Raji (cell line): ENCODE data around the gene SDK2.

Experiments used
- POLR2A ChIP-seq: IDR thresholded peaks from 2 replicates; pipeline ENCODE4 v1.6.1; 2011; ENCODE audit warnings: low read depth, low read length, control low read depth; ENCODE audit not compliant: insufficient read depth

The SDK2 gene

DNA sequence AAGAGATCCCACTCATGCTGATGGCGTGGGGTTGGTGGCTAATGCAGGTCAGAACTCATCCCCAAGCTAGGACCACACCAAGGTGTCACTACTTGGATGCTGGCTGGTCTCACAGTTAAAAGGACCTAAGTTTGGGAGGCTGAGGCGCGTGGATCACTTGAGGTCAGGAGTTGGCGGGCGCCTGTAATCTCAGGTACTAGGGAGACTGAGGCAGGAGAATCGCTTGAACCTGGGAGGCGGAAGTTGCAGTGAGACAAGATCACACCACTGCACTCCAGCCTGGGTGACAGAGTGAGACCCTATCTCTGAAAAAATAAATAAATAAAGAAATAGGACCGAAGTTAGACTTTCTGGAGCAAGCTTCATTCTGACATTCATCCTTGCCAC is 325.8 kb downstream of the SDK2 start:
- no peak for TF ChIP-seq POLR2A

DNA sequence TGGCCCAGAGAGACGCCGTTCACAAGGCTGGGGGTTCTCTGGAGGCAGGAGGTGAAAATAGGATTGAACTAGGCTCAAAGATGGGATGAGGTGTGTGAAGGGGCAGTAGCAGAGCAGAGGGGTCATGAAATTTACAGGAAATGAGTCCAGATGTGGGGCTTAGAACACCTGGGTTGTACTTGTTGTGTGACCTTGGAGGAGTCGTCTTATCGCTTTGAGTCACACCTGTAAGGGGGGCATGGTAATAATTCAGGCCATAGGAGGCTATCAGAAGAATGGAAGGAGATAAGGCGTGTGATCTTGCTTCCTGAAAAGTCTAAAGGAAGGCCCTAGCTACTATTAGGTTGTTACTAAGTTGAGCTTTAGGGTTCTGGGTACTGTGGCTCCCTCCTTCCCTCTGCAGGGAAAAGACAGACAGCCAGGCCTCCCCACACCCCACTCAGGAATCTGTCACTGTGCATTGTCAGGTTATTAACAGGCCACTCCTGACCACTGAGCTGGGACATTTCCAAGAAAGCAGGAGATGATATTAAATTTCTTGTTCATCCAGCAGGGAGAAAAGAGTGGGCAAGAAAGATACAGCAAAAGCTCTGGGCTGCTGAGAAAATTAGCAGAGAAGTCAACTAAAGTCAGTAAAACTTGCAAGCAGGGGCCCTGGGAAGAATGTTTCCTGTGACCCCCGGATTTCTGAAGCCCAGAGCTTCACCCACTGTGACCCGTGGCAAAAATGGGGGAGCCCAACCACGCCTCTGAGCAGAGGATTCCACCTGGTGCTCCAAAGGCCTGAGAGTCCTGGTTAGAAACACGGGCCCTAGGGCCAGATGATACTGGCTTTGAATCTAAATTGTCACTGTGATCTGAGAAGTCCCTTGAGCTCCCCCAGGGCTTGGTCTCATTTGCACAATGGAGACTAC is 326.5 kb downstream of the SDK2 start:
- TF ChIP-seq POLR2A: no peak

DNA sequence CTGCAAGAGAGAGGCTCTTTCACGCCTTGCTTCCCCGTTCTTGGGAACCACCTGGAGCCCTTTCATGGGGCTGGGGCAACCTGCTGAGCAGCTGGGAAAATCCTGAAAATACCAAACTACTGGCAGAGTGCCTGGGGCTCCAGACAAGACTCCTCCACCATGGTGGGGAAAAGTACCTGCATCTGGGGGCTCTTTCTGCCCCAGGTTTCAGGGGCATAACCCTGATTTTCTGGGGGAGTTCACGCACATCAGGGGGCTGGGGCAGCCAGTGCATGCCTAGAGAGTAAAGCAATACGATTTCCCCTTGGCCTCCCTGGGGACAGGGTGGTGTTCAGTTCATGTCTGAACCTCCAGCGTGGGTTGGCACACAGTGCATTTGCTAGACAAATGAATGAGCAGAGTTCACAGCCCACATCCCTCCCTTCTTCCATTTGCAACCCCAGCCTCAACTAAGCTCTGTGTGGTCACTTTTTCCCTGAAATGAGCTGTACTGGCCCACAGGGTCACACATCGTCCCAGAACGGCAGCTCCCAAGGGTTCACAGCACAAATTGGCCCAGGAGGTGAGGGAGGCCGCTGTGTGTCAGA is 327.2 kb downstream of the SDK2 start:
- no peak for TF ChIP-seq POLR2A

DNA sequence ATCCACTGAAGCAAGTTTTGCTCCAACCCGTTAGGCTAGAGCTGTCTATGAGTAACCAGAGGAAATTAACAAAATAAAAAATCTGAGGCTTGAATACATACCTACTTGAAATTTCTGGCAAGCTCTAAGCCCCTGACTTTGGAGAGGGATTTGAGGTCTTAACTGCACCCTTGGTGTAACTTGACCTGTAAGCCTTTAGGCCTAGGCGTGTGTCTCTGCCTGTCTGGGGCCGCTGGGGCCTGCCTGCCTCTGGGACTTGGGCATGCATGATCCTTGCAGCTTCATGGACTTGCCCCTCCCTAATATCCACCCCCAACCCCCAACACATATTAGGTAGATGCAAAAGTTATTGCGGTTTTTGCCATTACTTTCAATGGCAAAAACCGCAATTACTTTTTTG is 328.8 kb downstream of the SDK2 start:
- TF ChIP-seq POLR2A: no peak

DNA sequence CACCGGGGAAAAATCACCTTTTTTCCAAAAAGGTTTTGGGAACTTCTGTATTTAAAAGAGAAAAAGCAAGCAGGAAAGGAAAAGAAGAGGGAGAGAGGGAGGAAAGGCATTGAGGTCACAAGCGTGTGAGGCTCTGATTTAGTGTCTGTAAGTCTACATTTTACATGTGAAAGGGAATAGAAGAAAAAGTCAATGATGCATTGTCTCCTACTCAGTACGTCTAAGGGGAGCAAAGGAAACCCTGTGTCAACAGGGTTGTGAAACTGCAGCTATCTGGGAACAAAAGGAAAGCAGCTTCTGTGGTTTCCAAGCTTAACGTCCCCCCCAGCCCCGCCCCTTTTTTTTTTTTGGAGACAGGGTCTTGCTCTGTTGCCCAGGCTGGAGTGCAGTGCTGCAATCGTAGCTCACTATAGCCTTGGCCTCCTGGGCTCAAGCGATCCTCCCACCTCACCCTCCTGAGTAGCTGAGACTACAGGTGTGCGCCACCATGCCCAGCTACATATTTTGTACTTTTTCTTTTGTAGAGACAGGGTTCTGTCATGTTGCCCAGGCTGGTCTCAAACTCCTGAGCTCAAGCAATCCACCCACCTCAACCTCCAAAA is 330.6 kb downstream of the SDK2 start:
- TF ChIP-seq POLR2A: no peak

DNA sequence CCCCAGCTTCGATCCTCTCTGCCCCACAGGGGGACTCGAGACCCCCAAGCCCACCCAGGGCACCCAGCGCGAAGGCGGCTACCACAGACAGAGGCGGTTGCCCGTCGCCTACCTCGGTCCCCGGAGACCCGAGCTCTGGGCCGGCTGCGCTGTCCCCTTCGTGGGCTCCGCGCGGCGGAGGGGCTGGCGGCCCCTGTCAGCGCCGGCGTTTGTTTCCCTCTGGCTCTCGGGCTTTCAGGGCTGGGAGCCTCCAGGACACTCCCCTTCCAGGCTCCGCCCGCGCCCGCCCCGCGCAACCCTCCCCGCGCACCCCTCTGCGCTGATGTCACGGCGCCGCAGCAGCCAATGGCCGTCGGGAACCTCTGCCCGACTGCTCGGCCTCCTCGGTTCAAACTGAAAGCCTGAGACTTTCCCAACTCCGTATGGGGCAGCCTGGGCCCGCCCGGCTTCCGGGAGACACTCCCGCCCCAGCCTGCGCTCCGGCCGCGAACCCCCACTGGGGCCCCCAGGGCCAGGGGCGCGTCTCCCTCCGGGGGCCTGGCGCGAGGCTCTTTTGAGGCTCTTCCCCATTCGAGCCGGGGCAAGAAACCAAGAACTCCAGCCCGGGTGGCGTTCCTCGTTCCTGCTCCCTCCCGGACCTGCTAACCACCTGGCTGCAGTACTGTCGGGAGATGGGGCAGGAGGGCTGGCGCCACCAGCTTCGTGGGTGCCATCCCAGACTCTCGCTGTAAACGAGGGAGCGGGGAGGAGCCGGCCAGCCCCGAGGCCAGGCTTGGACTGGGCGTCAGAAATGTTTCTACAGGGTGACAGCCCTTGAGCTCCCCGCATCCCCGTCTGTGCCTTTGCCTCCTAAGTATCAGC is 332.2 kb downstream of the SDK2 start, which contains the start of gene CDC42EP4:
CDC42EP4 (minus strand) TSS at position 221 of the 861 bp plus-strand sequence. CDS start 25,501 bp downstream, outside the sequence.
- TF ChIP-seq POLR2A: no peak

DNA sequence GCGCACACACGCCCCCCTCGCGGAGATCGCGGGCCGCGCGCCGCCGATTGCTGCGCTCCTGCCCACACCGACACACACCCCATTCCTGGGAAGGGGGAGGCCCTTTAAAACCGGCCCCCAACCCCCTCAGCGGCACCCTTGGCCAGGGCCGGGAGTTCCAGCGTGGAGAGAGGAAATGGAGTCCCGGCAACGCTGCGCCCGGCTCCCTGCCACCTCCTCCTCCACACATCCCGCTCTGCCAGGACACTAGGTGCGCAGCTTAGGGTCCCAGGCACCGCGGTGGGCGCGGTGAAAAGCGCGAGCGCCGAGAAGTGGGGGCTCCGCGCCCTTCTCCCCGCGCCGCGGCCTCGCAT is 332.8 kb downstream of the SDK2 start:
- TF ChIP-seq POLR2A: no peak

DNA sequence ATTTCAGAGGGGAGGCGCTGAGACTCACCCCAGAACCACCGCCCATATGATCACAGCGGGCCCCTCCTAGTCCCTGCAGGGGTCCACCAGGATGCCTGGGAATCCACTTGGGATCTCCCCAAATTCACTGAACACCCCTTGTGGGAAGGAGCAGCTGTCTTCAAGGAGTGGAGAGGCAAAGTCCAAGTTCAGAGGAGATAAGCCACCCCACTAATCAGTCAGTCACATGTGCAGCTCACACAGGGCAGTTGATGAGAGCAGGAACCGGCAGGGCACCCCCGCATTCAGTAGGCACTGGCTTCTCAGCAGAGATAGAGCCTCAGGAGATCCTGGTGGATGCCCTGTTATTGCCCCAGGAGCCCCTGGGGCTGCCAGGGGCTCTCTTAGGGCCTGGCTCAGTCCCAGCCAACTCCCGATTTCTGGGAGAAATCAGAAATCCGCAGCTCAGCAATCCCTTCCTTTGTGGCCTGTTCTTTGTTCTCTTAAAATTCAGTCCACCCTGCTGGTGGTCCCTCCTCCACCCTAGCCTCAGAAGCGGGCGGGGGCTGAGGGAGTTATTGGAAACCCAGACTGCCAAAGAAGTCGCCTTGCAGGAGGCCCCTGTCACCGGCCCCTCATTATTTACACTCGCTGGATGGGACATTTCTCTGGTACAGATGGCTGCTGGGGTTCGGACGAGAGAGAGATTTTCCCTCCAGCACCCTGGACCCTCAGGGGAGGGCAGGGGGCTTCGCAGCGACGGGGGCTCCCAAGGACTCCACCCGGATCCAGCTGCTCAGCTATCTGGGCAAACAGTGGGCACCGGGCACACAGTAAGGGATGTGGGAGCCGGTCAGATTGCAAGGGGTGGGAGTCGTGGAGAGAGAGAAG is 334.3 kb downstream of the SDK2 start:
- TF ChIP-seq POLR2A: no peak

DNA sequence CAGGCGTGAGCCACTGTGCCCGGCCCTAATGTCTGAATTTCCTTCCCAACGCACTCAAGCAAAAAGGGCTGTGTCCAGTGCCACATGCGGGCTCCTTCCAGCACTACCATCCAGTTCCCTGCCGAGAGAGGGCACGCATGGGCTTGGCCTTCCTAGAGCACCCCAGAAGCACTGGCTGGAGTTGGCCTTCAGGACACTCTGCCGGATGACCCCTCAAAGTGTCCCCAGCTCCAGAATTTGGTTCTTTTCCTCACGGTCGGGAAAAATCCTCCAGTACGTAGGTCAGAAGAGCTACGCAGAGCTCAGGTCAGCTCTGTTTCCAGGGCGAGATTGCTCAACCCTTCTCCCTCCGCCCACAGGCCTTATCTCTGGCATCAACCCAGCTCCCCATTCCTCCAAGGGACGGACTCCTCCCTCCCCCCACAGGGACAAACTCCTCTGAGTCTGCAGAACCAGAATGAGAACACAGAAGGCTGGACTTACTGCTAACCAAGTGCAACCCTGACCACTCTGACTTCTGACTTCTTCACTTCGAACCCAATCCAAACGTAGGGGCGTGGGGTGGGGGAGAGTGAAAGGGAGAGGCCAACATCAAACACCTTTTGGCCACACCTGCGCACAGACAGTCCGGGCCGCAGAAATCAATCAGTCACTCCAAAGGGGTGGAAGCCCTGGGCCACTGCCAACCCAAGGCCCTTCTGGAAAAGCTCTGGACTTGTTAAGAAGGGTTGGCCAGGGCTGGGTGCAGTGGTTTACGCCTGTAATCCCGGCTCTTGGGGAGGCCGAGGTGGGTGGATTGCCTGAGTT is 336.0 kb downstream of the SDK2 start:
- TF ChIP-seq POLR2A: no peak

DNA sequence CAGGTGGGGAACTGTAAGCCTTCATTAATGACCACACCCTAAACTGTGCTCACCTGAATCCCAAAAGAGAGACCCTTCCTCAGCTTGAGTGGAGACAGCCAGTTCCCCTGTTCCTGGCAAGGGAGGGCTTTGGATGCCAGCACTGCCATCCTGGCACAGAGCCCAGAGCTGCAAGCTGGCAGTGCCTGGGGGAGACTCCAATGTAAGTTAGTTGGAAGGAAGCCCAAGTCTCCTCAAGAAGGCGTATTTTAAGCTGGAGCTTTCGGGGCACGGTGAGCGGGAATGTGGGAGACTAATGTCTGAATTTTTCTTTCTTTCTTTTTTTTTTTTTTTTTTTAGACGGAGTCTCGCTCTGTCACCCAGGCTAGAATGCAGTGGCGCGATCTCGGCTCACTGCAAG is 337.1 kb downstream of the SDK2 start:
- no peak for TF ChIP-seq POLR2A

DNA sequence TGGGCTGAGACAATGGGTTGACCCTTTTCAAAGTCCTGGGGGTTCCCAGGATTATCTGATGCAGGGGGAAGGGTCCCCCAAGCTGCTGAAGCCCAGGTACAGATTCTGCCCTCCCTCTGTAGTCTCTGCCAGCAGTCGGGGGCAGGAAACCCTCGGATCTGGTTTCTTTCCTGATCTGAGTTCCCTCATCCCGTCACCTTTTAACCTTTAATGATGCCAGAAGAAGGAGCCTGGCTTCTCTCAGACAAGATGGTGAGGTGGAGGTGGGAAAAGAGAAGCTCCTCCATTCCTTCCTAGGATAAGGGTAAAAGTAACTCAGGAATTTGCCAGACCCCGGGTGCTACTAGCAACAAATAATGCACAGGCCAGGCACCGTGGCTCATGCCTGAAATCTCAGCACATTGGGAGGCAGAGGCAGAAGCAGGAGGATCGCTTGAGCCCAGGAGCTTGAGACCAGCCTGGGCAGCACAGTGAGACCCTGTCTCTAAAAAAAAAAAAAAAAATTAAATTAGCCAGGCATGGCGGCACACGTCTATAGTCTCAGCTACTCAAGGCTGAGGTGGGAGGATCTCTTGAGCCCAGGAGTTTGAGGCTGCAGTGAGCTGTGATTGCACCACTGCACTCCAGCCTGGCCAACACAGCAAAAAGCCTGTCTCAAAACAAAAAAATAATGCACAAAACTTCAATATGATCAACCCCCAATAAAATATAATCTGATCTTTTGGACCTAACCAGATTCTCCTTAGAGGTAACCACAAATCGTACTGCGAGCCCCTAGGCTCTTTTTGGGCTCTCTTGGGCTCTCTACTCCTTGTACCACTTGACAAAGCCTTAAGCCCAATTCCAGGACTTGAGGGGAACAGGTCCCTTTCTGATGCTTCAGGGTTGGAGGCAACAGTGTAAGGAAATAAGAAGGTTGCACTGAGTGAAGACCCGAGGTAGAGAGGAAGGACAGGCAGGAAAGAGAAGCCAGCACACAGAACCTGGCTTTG is 338.1 kb downstream of the SDK2 start:
- TF ChIP-seq POLR2A: no peak
